Spleen (tissue), 11 donors: ENCODE measurements around the gene C17orf107. TPM values are rescaled to one million over a fixed set of nuclear protein-coding genes. Genes with fewer than 3 reads are reported as not detected.
A peak's percentile ranks its signal among the peaks of the same experiment; 100 is the strongest.

ENCODE experiments used
- DNase-seq: peaks from one replicate; pipeline ENCODE4 v3.0.0-alpha.2; 2020
- H3K27ac ChIP-seq, 8 donors: fragments of 200-600 bp; sonication (generic) in 7 of 8; 1 replicate in 4 of 8; 2 replicates in 4 of 8; pipeline versions ENCODE4 v1.5.0 to v1.8.0; 2016 to 2021; ENCODE audit warnings: inconsistent platforms in 4 of 8, mild to moderate bottlenecking in 4 of 8, moderate library complexity in 1 of 8
- H3K27me3 ChIP-seq, 7 donors: fragments of 200-600 bp; sonication (generic) in 6 of 7; replicated peaks in 1 of 7; 1 replicate in 4 of 7; 2 replicates in 3 of 7; pipeline versions ENCODE4 v1.5.0 to v1.8.0; 2016 to 2021; ENCODE audit warnings: inconsistent platforms in 3 of 7, mild to moderate bottlenecking in 1 of 7
- H3K36me3 ChIP-seq, 6 donors: fragments of 200-600 bp; sonication (generic) in 5 of 6; 1 replicate in 4 of 6; 2 replicates in 2 of 6; pipeline versions ENCODE4 v1.5.0 to v1.8.0; 2016 to 2021; ENCODE audit warnings: inconsistent platforms in 2 of 6
- H3K4me1 ChIP-seq, 6 donors: fragments of 200-600 bp; sonication (generic) in 5 of 6; 1 replicate in 3 of 6; 2 replicates in 3 of 6; pipeline versions ENCODE4 v1.5.0 to v1.8.0; 2016 to 2021; ENCODE audit warnings: inconsistent platforms in 3 of 6
- H3K4me3 ChIP-seq, 8 donors: fragments of 200-600 bp; sonication (generic) in 7 of 8; 1 replicate in 4 of 8; 2 replicates in 4 of 8; pipeline versions ENCODE4 v1.5.0 to v1.8.0; 2016 to 2021; ENCODE audit warnings: inconsistent platforms in 4 of 8, mild to moderate bottlenecking in 4 of 8, moderate library complexity in 2 of 8
- H3K9me3 ChIP-seq, 8 donors: fragments of 200-600 bp; sonication (generic) in 7 of 8; 1 replicate in 4 of 8; 2 replicates in 4 of 8; pipeline versions ENCODE4 v1.5.0 to v1.8.0; 2016 to 2021; ENCODE audit warnings: inconsistent platforms in 4 of 8
- CTCF ChIP-seq, 11 experiments: fragments of 200-600 bp in 7 of 11; fragments of 450-650 bp in 4 of 11; sonication (generic) in 4 of 11; IDR thresholded peaks in 8 of 11; conservative IDR thresholded peaks in 3 of 11; 1 replicate in 7 of 11; 2 replicates in 4 of 11; pipeline versions ENCODE4 v1.4.0 to v1.8.0; 2016 to 2021; ENCODE audit warnings: antibody characterized with exemption in 11 of 11, inconsistent platforms in 4 of 11, mild to moderate bottlenecking in 1 of 11
- POLR2A ChIP-seq, 3 donors: fragments of 450-650 bp; IDR thresholded peaks; one replicate each; pipeline ENCODE4 v1.5.1; 2017; ENCODE audit warnings: antibody characterized with exemption in 3 of 3, mild to moderate bottlenecking in 1 of 3
- POLR2AphosphoS5 ChIP-seq, 3 donors: sonication (generic); formaldehyde crosslinking; IDR thresholded peaks; one replicate each; pipeline ENCODE4 v1.5.1; 2017; ENCODE audit warnings: antibody characterized with exemption in 3 of 3
- WGBS, 5 donors: extraction: QIAGEN DNeasy Blood & Tissue Kit in 3 of 5; methylation state at CpG; one replicate each; pipeline versions ENCODE4 v1.1.5 to v1.1.7; 2013 to 2018; 5-methylcytosine and 5-hydroxymethylcytosine counted together
- intact Hi-C: fragments of 100-400 bp; cut with DNase I; formaldehyde crosslinking; loops from one replicate; pipeline ENCODE4 v1.15.0; 2023; ENCODE audit warnings: low total_unique reads
- polyA plus RNA-seq, 3 donors: library from polyadenylated mRNA; stranded (reverse); fragments of 200-250 nt; gene quantifications; one replicate each; pipeline ENCODE4 v1.2.1, GENCODE V29; 2013
- total RNA-seq, 7 donors: library from RNA; depleted of rRNA in 3 of 7; stranded (reverse); fragments of >200 nt in 3 of 7; fragmentation: NEBNext Ultra II Directional in 4 of 7; extraction: Animal tissue kit (Norgen Biotek cat#: 25700) in 4 of 7; gene quantifications; one replicate each; pipeline versions ENCODE4 v1.1.0 to v1.2.1, GENCODE V29; 2016 to 2021
- donor health status: healthy with polysubstance abuse.
- donor health status: DM: no; HTN: no; CAD: no; lungs with moderate emphysema.
- donor health status: DM: no; HTN: no; CAD: no.
- donor health status: Bipolar disorder and iron deficiency.
- donor health status: healthy.
- donor health status: DM: no; HTN: no; CAD: no.
- donor health status: DM: yes; HTN: yes; CAD: no.

Gene C17orf107
- total and polyA plus RNA-seq, 10 donors, result 0.15 to 4.1 (median 2.2) TPM

DNA sequence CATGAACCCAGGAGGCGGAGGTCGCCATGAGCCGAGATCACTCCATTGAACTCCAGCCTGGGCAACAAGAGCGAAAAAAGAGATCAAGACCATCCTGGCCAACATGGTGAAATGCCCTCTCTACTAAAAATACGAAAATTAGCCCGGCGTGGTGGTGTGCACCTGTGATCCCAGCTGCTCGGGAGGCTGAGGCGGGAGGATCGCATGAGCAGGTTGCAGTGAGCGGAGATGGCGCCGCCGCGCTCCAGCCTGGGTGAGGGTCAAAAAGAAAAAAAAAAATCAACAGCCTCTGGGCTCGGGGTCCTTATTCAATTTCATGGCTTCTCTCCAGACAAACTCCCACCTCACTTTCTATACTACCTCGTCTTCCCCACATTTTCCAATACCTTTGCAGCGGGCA lies 29.5 kb downstream of the C17orf107 start:
- no peak for DNase-seq
- TF ChIP-seq POLR2A (IDR thresholded peaks at IDR 0.05) (no peak), POLR2AphosphoS5 (IDR thresholded peaks at IDR 0.05) (peak in 1 of 3 donors; percentile 23)
- Histone ChIP-seq H3K9me3 (no peaks in the 10 kb centered on the region), H3K27me3 (no peaks in the 10 kb centered on the region), H3K36me3 (peaks cover 0 to 4% (median 0%) of the 10 kb centered on the region in 6 donors), H3K4me1 (peaks cover under 1 to 22% (median 8%) of the 10 kb centered on the region in 6 donors), H3K4me3 (no peak overlapping the region), H3K27ac (no peak overlapping the region)
- 95 to 98% (median 97%) methylated on average over 18 of the region's 18 CpGs for WGBS, 5 donors
- intact Hi-C loops, result no loop called here

- no peak for DNase-seq
- intact Hi-C loops, result loop anchor here (10.0 kb wide), 1 partner anchor 63 kb away; the partner anchor contains the start of genes INCA1 and KIF1C
These were observed 32.6 kb downstream of the C17orf107 start, which contains the start of gene GP1BA for GRCh38 chr17:4931963-4932362. GP1BA (plus strand) TSS chr17:4932277; CDS start chr17:4932605, 328 bp downstream.

GRCh38 chr17:4932756-4933155 lies 33.4 kb downstream of the C17orf107 start:
- DNase-seq, result no peak
- TF ChIP-seq POLR2AphosphoS5 (IDR thresholded peaks at IDR 0.05) (peak in 1 of 3 donors; percentile 69), CTCF (IDR thresholded peaks at IDR 0.05 in 8 of 11, conservative IDR thresholded peaks at IDR 0.05 in 3 of 11) (no peak)
- WGBS, 5 donors, result 91 to 99% (median 92%) methylated on average over 12 of the region's 12 CpGs
- intact Hi-C loops, result loop anchor here (10.0 kb wide), 1 partner anchor 62 kb away; the partner anchor contains the start of genes INCA1 and KIF1C
- peaks cover 8 to 51% (median 18%) of the 10 kb centered on the region in 6 donors for H3K4me1 ChIP-seq
- H3K9me3 ChIP-seq, result no peaks in the 10 kb centered on the region
- H3K27ac ChIP-seq, result no peak overlapping the region
- H3K4me3 ChIP-seq, result no peak overlapping the region
- H3K27me3 ChIP-seq, result no peaks in the 10 kb centered on the region
- H3K36me3 ChIP-seq, result peaks cover 0 to 26% (median 13%) of the 10 kb centered on the region in 6 donors

More at GRCh38 chr17:4931963-4932362, 32.6 kb downstream of the C17orf107 start, which contains the start of gene GP1BA:
- peak within 1 kb of the TSS in 2 of 8 donors; percentile 5 to 13 for H3K27ac ChIP-seq
- H3K36me3 ChIP-seq, result peaks cover 0 to 18% (median 5%) of the 10 kb centered on the region in 6 donors
- no peaks in the 10 kb centered on the region for H3K9me3 ChIP-seq
- H3K4me1 ChIP-seq, result peaks cover 8 to 43% (median 16%) of the 10 kb centered on the region in 6 donors
- H3K4me3 ChIP-seq, result no peak within 1 kb of the TSS
- TF ChIP-seq POLR2AphosphoS5 (IDR thresholded peaks at IDR 0.05) (no peak), POLR2A (IDR thresholded peaks at IDR 0.05) (no peak), CTCF (IDR thresholded peaks at IDR 0.05 in 8 of 11, conservative IDR thresholded peaks at IDR 0.05 in 3 of 11) (no peak)
- WGBS, 5 donors, result 35 to 66% (median 41%) methylated on average over 14 of the region's 14 CpGs
- no peaks in the 10 kb centered on the region for H3K27me3 ChIP-seq

DNA sequence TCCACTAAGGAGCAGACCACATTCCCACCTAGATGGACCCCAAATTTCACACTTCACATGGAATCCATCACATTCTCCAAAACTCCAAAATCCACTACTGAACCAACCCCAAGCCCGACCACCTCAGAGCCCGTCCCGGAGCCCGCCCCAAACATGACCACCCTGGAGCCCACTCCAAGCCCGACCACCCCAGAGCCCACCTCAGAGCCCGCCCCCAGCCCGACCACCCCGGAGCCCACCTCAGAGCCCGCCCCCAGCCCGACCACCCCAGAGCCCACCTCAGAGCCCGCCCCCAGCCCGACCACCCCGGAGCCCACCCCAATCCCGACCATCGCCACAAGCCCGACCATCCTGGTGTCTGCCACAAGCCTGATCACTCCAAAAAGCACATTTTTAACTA lies 34.3 kb downstream of the C17orf107 start:
- Histone ChIP-seq H3K9me3 (no peaks in the 10 kb centered on the region), H3K4me3 (peak overlapping the region in 1 of 8 donors; percentile 26), H3K4me1 (peaks cover 11 to 60% (median 26%) of the 10 kb centered on the region in 6 donors), H3K27ac (peak overlapping the region in 3 of 8 donors; percentile 13 to 55 (median 52)), H3K36me3 (peaks cover 0 to 34% (median 19%) of the 10 kb centered on the region in 6 donors), H3K27me3 (no peaks in the 10 kb centered on the region)
- intact Hi-C loops, result loop anchor here (10.0 kb wide), 1 partner anchor 61 kb away; the partner anchor contains the start of genes INCA1 and KIF1C
- 61 to 79% (median 67%) methylated on average over 7 to 16 of the region's 16 CpGs for WGBS, 5 donors
- TF ChIP-seq POLR2A (IDR thresholded peaks at IDR 0.05) (no peak), POLR2AphosphoS5 (IDR thresholded peaks at IDR 0.05) (no peak), CTCF (IDR thresholded peaks at IDR 0.05 in 8 of 11, conservative IDR thresholded peaks at IDR 0.05 in 3 of 11) (no peak)
- DNase-seq, result no peak
